HCT116 (cell line): ENCODE data around the gene WDR89. TPM values are rescaled to one million over a fixed set of nuclear protein-coding genes. Genes with fewer than 3 reads are reported as not detected.

Experiments used
- ATAC-seq: fragments of 200-7000 bp; cut with Tn5 transposase; 2 replicates; pipeline ENCODE4 v1.9.1; 2020; ENCODE audit warnings: mild to moderate bottlenecking, moderate library complexity
- BruUV-seq: library from RNA; stranded (reverse); fragments of 400-500 nt; replicated peaks from 2 replicates; lab custom pipeline; 2021; lab: Mats Ljungman, UMichigan
- CTCF ChIA-PET: fragments of 300-600 bp; sonication (Branson Sonifier 250); formaldehyde crosslinking; loops from one replicate; lab custom pipeline; 2021; ENCODE audit warnings: antibody characterized with exemption; lab: Charles Lee
- POLR2A ChIA-PET: fragments of 300-600, 350-600 bp; sonication (Branson Sonifier 250); formaldehyde crosslinking; loops from one replicate; lab custom pipeline; 2021; ENCODE audit warnings: antibody characterized with exemption; lab: Charles Lee
- RAD21 ChIA-PET, 2 experiments: fragments of 300-600 bp; sonication (Branson Sonifier 250); formaldehyde crosslinking; loops; one replicate each; lab custom pipeline; 2023; ENCODE audit warnings: low total read pairs in 2 of 2; ENCODE audit not compliant: uncharacterized antibody in 2 of 2, unreplicated experiment in 2 of 2, low non-redundant PET in 1 of 2; lab: Charles Lee
- DNase-seq: peaks from one replicate; pipeline ENCODE4 v3.0.0-alpha.2; 2010; ENCODE audit warnings: low read depth, low spot score
- H2AFZ ChIP-seq: fragments of 200-600 bp; shearing (Covaris generic), sonication (generic); 2 replicates; pipeline ENCODE4 v1.6.1; 2017; ENCODE audit warnings: low read depth, mixed run types, mixed read lengths, antibody characterized with exemption, low read length; ENCODE audit not compliant: poor library complexity, severe bottlenecking
- H3K27ac ChIP-seq: 2 replicates; pipeline ENCODE4 v1.5.1; 2012; ENCODE audit warnings: low read depth, low read length
- H3K27me3 ChIP-seq: fragments of 200-600 bp; sonication (generic); 2 replicates; pipeline ENCODE4 v1.6.1; 2016; ENCODE audit warnings: mixed run types, low read length, mixed read lengths; ENCODE audit not compliant: insufficient read depth
- H3K36me3 ChIP-seq, 2 experiments: fragments of 200-500 bp in 1 of 2; fragments of 200-600 bp in 1 of 2; sonication (Bioruptor generic) in 1 of 2; sonication (generic) in 1 of 2; 2 replicates each; pipeline versions ENCODE4 v1.5.1 to v1.6.1; 2014 to 2016; ENCODE audit warnings: low read length in 2 of 2, inconsistent platforms in 1 of 2, mixed read lengths in 1 of 2, mixed run types in 1 of 2; ENCODE audit not compliant: insufficient read depth in 2 of 2, control insufficient read depth in 1 of 2
- H3K4me1 ChIP-seq, 2 experiments: fragments of 200-600 bp in 1 of 2; sonication (generic) in 1 of 2; 2 replicates each; pipeline versions ENCODE4 v1.5.1 to v1.6.1; 2012 to 2017; ENCODE audit warnings: low read length in 2 of 2, inconsistent platforms in 1 of 2, mild to moderate bottlenecking in 1 of 2, mixed read lengths in 1 of 2, mixed run types in 1 of 2, moderate library complexity in 1 of 2; ENCODE audit not compliant: insufficient read depth in 2 of 2, control insufficient read depth in 1 of 2
- H3K4me2 ChIP-seq: fragments of 200-600 bp; sonication (generic); 2 replicates; pipeline ENCODE4 v1.6.1; 2017; ENCODE audit warnings: mixed run types, low read length, mixed read lengths
- H3K4me3 ChIP-seq, 2 experiments: fragments of 200-600 bp in 1 of 2; sonication (generic) in 1 of 2; replicated peaks in 1 of 2; 2 replicates each; pipeline ENCODE4 v1.5.1; 2011 to 2016; ENCODE audit warnings: low read length in 2 of 2, control low read depth in 1 of 2, low read depth in 1 of 2, mild to moderate bottlenecking in 1 of 2, mixed read lengths in 1 of 2, mixed run types in 1 of 2
- H3K79me2 ChIP-seq: fragments of 200-600 bp; sonication (generic); 2 replicates; pipeline ENCODE4 v1.6.1; 2017; ENCODE audit warnings: mild to moderate bottlenecking, mixed run types, low read length, moderate library complexity, mixed read lengths; ENCODE audit not compliant: insufficient read depth
- H3K9ac ChIP-seq: fragments of 200-600 bp; sonication (generic); 2 replicates; pipeline ENCODE4 v1.6.1; 2016; ENCODE audit warnings: low read length, mixed read lengths
- H3K9me2 ChIP-seq: fragments of 200-600 bp; sonication (generic), shearing (Covaris generic); 2 replicates; pipeline ENCODE4 v1.6.1; 2017; ENCODE audit warnings: mixed run types, mild to moderate bottlenecking, moderate library complexity; ENCODE audit not compliant: insufficient read depth
- H3K9me3 ChIP-seq, 2 experiments: fragments of 200-500 bp in 1 of 2; fragments of 200-600 bp in 1 of 2; sonication (Bioruptor generic) in 1 of 2; sonication (generic) in 1 of 2; 2 replicates each; pipeline ENCODE4 v1.6.1; 2014 to 2017; ENCODE audit warnings: low read length in 2 of 2, mixed read lengths in 2 of 2, inconsistent platforms in 1 of 2, low read depth in 1 of 2, mild to moderate bottlenecking in 1 of 2, mixed run types in 1 of 2, moderate library complexity in 1 of 2; ENCODE audit not compliant: control insufficient read depth in 1 of 2, insufficient read depth in 1 of 2
- H4K20me1 ChIP-seq: fragments of 200-600 bp; sonication (generic), shearing (Covaris generic); 2 replicates; pipeline ENCODE4 v1.6.1; 2017; ENCODE audit warnings: mixed run types, mild to moderate bottlenecking, moderate library complexity; ENCODE audit not compliant: insufficient read depth
- ATF3 ChIP-seq: IDR thresholded peaks from 2 replicates; pipeline ENCODE4 v1.6.1; 2012
- CBX3 ChIP-seq: IDR thresholded peaks from 2 replicates; pipeline ENCODE4 v1.6.1; 2012; ENCODE audit warnings: low read depth
- CTCF ChIP-seq, 3 experiments: fragments of 200-600 bp in 1 of 3; sonication (generic) in 1 of 3; IDR thresholded peaks in 2 of 3; conservative IDR thresholded peaks in 1 of 3; 2 replicates each; pipeline ENCODE4 v1.5.1; 2012 to 2017; ENCODE audit warnings: low read depth in 2 of 3, low read length in 2 of 3, antibody characterized with exemption in 1 of 3, borderline replicate concordance in 1 of 3, control low read depth in 1 of 3, mild to moderate bottlenecking in 1 of 3, mixed read lengths in 1 of 3, mixed run types in 1 of 3, moderate library complexity in 1 of 3; ENCODE audit not compliant: insufficient read depth in 1 of 3
- EGR1 ChIP-seq: IDR thresholded peaks from 2 replicates; pipeline ENCODE4 v1.6.1; 2012; ENCODE audit warnings: low read depth
- ELF1 ChIP-seq: IDR thresholded peaks from 2 replicates; pipeline ENCODE4 v1.6.1; 2012; ENCODE audit warnings: low read depth, borderline replicate concordance
- POLR2AphosphoS5 ChIP-seq: IDR thresholded peaks from 2 replicates; pipeline ENCODE4 v1.6.1; 2011; ENCODE audit warnings: mild to moderate bottlenecking, low read depth, low read length, moderate library complexity
- RAD21 ChIP-seq: IDR thresholded peaks from 2 replicates; pipeline ENCODE4 v1.6.1; 2012; ENCODE audit warnings: low read depth, mild to moderate bottlenecking
- REST ChIP-seq: IDR thresholded peaks from 2 replicates; pipeline ENCODE4 v1.6.1; 2012; ENCODE audit warnings: low read depth
- SIN3A ChIP-seq: IDR thresholded peaks from 2 replicates; pipeline ENCODE4 v1.6.1; 2012; ENCODE audit warnings: low read depth
- SRF ChIP-seq: IDR thresholded peaks from 2 replicates; pipeline ENCODE4 v1.6.1; 2012; ENCODE audit warnings: low read depth
- TCF7L2 ChIP-seq: IDR thresholded peaks from 2 replicates; pipeline ENCODE4 v1.7.0; 2011; ENCODE audit warnings: borderline replicate concordance, inconsistent platforms; ENCODE audit not compliant: insufficient read depth, insufficient read length; ENCODE audit errors: extremely low read depth
- ZBTB33 ChIP-seq: IDR thresholded peaks from 2 replicates; pipeline ENCODE4 v1.6.1; 2011; ENCODE audit warnings: mild to moderate bottlenecking, low read length, moderate library complexity; ENCODE audit not compliant: insufficient replicate concordance; ENCODE audit errors: extremely low read depth
- ZFX ChIP-seq: fragments of 450-650 bp; IDR thresholded peaks from 2 replicates; pipeline ENCODE4 v1.6.1; 2017
- ZNF274 ChIP-seq: fragments of 200-500 bp; sonication (Bioruptor generic); IDR thresholded peaks from 2 replicates; pipeline ENCODE4 v1.6.1; 2014; ENCODE audit warnings: mild to moderate bottlenecking, low read depth, low read length, inconsistent platforms
- intact Hi-C: fragments of 100-400 bp; cut with micrococcal nuclease; formaldehyde crosslinking; loops from 2 replicates; pipeline ENCODE4 v1.10.0; 2022
- total RNA-seq: library from RNA; stranded (reverse); gene quantifications from one replicate; pipeline ENCODE4 v1.2.1, GENCODE V29; 2021; ENCODE audit not compliant: unreplicated experiment

WDR89 gene
- total RNA-seq, 1 experiment from 2014 or later = 22.8 TPM

- RAD21 ChIA-PET = no interaction called here
- no TSS peak for BruUV-seq
- no peak for DNase-seq
- POLR2A ChIA-PET = no interaction called here
- peaks cover 77% of the 10 kb centered on the region for H3K79me2 ChIP-seq
- intact Hi-C loops = no loop called here
- H3K4me2 ChIP-seq = no peak overlapping the region
- no peak overlapping the region for H3K9ac ChIP-seq
- peaks cover 0 to 17% of the 10 kb centered on the region in 2 experiments; a peak in 2 of 4 replicates for H3K4me1 ChIP-seq
- H4K20me1 ChIP-seq = no peaks in the 10 kb centered on the region
- TF ChIP-seq SRF (no peak), ELF1 (no peak), ZBTB33 (no peak), TCF7L2 (no peak), ZFX (no peak), RAD21 (no peak), EGR1 (no peak), POLR2AphosphoS5 (no peak), CBX3 (no peak), CTCF (IDR thresholded peaks at IDR 0.05 in 2 of 3, conservative IDR thresholded peaks at IDR 0.05 in 1 of 3; ENCODE audit: borderline replicate concordance in 1 of 3, insufficient read depth in 1 of 3, low read depth in 2 of 3, low read length in 2 of 3) (no peak), ZNF274 (no peak), ATF3 (no peak), SIN3A (no peak), REST (no peak)
- no peak overlapping the region for H2AFZ ChIP-seq
- no peak for ATAC-seq
- CTCF ChIA-PET = no interaction called here
- no peak overlapping the region for H3K4me3 ChIP-seq
- H3K36me3 ChIP-seq = 0 out of 4 replicates have a peak, but pooled peaks cover 0 to 3% of the 10 kb centered on the region in 2 experiments
- no peaks in the 10 kb centered on the region for H3K9me2 ChIP-seq
- no peak overlapping the region for H3K27ac ChIP-seq
- H3K27me3 ChIP-seq = no peaks in the 10 kb centered on the region
- H3K9me3 ChIP-seq = no peaks in the 10 kb centered on the region; a peak in 1 of 4 replicates
Measured at GRCh38 chr14:63638493-63638892, 3.2 kb downstream of the WDR89 start.
